Muscle layer of colon (tissue), 2 donors: ENCODE data around the gene DVL2.
A peak's percentile ranks its signal among the peaks of the same experiment; 100 is the strongest.

Experiments
- H3K27ac ChIP-seq: one replicate; pipeline ENCODE4 v1.7.0; 2013; ENCODE audit warnings: low read depth, mild to moderate bottlenecking, low read length, moderate library complexity
- H3K27me3 ChIP-seq, 2 donors: one replicate each; pipeline ENCODE4 v1.7.0; 2013; ENCODE audit warnings: low read length in 2 of 2, mild to moderate bottlenecking in 2 of 2; ENCODE audit not compliant: insufficient read depth in 2 of 2, control insufficient read depth in 1 of 2
- H3K36me3 ChIP-seq: one replicate; pipeline ENCODE4 v1.7.0; 2013; ENCODE audit warnings: mild to moderate bottlenecking, low read length; ENCODE audit not compliant: insufficient read depth
- H3K4me1 ChIP-seq: one replicate; pipeline ENCODE4 v1.7.0; 2013; ENCODE audit warnings: mild to moderate bottlenecking, low read length; ENCODE audit not compliant: insufficient read depth
- H3K4me3 ChIP-seq, 2 donors: one replicate each; pipeline ENCODE4 v1.7.0; 2013; ENCODE audit warnings: low read length in 2 of 2, low read depth in 1 of 2, mild to moderate bottlenecking in 1 of 2, moderate library complexity in 1 of 2
- H3K9ac ChIP-seq: one replicate; pipeline ENCODE4 v1.7.0; 2013; ENCODE audit warnings: low read length
- H3K9me3 ChIP-seq: one replicate; pipeline ENCODE4 v1.7.0; 2013; ENCODE audit warnings: mild to moderate bottlenecking, low read length
- donor health status: abdominal sarcoma.
- donor health status: Adenocarcinoma of cecum.

DVL2 gene

DNA sequence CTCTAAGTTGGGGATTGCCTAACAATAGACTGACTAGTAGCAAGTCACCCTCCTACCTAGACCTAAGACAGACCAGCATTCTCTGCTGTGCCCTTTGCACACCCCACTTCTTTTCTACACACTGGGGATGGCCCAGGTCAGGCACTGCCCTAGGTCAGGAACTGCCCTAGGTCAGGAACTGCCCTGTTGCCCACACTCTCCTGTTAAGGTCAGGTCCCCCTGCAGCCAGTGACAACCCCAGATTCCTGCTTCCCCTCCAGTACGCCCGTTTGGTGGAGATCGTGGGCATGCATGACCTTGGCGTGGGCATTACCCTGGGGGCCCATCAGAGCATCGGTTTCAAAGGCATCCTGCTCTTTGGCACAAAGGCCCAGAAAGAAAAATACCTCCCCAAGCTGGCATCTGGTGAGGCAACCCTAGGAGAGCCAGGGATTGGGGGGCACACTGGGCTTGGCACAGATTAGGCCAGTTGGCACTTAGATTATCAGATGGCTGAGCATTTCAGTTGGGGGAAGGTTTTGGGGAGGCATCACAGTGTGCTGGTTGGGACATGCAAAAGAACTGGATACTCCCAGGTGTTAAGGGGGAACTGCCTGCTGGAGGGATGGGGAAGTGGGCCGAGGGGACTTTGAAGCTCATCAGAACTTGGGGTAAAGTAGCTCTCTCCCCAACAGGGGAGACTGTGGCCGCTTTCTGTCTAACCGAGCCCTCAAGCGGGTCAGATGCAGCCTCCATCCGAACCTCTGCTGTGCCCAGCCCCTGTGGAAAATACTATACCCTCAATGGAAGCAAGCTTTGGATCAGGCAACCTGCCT, 12.8 kb downstream of the DVL2 start:
- Histone ChIP-seq H3K4me1 (peaks cover 36% of the 10 kb centered on the region), H3K9me3 (no peaks in the 10 kb centered on the region), H3K36me3 (peaks cover 43% of the 10 kb centered on the region), H3K4me3 (peak overlapping the region in 1 of 2 donors; percentile 84), H3K27me3 (no peaks in the 10 kb centered on the region), H3K27ac (peak overlapping the region; percentile 95), H3K9ac (peak overlapping the region; percentile 88)

DNA sequence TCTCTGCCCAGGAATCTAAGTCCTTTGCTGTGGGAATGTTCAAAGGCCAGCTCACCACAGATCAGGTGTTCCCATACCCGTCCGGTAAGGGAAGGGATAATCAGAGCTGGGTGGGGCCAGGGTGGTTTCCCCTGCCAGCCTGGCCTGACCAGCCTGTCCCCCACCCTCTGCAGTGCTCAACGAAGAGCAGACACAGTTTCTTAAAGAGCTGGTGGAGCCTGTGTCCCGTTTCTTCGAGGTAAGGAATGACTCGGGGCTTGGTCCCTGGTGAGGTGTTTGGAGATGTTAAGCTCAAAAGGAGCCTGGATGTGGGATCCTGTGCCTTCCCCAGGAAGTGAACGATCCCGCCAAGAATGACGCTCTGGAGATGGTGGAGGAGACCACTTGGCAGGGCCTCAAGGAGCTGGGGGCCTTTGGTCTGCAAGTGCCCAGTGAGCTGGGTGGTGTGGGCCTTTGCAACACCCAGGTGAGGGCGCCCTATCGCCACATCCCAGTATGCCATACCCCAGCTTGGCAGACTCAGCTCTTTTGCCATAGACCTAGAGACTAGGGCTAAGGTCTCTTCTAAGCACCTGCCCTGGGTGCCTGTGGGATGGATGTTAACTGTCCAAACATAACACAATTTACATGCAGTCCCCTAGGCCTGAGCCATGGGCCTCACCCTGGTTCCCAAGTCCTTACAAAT, 13.6 kb downstream of the DVL2 start:
- Histone ChIP-seq H3K27me3 (no peaks in the 10 kb centered on the region), H3K9ac (peak overlapping the region; percentile 88), H3K4me3 (peak overlapping the region; percentile 84 to 96), H3K4me1 (peaks cover 43% of the 10 kb centered on the region), H3K27ac (peak overlapping the region; percentile 95), H3K9me3 (no peaks in the 10 kb centered on the region), H3K36me3 (peaks cover 35% of the 10 kb centered on the region)

DNA sequence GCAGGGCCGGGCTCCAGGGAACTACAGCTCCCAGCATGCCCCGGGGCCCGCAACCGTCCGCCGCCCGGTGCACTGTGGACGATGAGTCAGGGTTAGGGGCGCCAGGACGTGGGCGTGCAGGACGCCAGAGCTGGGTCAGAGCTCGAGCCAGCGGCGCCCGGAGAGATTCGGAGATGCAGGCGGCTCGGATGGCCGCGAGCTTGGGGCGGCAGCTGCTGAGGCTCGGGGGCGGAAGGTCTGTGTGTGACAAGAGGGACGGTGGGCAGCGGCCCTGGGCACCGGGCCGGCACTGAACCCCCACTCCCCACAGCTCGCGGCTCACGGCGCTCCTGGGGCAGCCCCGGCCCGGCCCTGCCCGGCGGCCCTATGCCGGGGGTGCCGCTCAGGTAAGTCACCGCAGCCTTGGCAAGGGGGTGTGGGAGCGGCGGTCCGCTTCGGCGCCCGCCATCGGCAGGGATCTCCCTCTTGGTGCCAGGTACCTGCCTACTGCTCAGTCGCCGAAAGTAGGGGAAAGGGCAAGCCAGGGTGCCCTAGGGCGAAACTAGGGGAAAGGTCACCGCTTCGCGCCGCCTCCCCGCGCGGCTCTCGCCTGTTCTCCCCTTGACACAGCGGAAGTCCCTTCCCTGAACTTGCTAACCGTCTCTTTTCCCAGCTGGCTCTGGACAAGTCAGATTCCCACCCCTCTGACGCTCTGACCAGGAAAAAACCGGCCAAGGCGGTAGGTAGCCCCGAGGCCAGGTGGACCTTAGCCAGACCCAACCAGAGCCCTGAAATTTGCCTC, 14.3 kb downstream of the DVL2 start, which contains the start of the genes ACADVL and DLG4:
Gene ACADVL (plus strand): TSS at position 127 of the 781 bp plus-strand sequence. CDS start 47 bp downstream, at position 174.
Gene DLG4 (minus strand): TSS at position 25 of the 781 bp plus-strand sequence.
- Histone ChIP-seq H3K9me3 (no peaks in the 10 kb centered on the region), H3K27me3 (no peaks in the 10 kb centered on the region), H3K36me3 (peaks cover 29% of the 10 kb centered on the region), H3K4me1 (peaks cover 49% of the 10 kb centered on the region), H3K9ac (peak within 1 kb of the TSS; percentile 88), H3K27ac (peak within 1 kb of the TSS; percentile 95), H3K4me3 (peak within 1 kb of the TSS; percentile 84 to 96)

DNA sequence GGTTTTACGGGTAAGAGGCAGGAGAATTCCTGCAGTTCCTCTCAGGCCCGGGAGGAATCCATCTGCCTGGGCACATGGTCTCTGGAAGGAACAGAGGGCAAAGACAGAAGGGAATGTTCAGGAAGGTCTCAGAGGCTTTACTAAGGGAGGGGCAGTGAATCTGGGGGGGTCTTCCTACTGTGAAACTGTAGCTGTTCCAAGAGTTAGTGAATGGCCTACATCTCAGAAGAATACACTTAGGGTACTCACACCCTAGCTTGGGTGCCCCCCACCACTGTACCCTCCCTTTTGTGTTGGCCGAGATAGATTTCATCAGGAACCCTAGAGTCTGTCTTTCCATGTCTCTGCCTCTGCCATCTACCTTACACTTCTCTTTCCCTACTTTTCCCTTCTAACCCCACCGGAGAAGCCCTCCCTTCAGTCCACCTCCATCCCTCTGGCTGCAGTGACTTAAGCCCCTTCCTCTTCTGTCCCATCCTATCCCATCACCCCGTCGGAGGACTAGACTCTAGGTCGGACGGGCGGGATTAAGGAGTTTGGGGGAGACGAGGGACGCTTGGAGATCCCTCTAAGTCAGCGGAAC, 15.0 kb downstream of the DVL2 start:
- Histone ChIP-seq H3K27ac (peak overlapping the region; percentile 95), H3K4me3 (peak overlapping the region; percentile 84 to 96), H3K4me1 (peaks cover 49% of the 10 kb centered on the region), H3K9me3 (no peaks in the 10 kb centered on the region), H3K36me3 (peaks cover 29% of the 10 kb centered on the region), H3K9ac (peak overlapping the region; percentile 88), H3K27me3 (no peaks in the 10 kb centered on the region)

DNA sequence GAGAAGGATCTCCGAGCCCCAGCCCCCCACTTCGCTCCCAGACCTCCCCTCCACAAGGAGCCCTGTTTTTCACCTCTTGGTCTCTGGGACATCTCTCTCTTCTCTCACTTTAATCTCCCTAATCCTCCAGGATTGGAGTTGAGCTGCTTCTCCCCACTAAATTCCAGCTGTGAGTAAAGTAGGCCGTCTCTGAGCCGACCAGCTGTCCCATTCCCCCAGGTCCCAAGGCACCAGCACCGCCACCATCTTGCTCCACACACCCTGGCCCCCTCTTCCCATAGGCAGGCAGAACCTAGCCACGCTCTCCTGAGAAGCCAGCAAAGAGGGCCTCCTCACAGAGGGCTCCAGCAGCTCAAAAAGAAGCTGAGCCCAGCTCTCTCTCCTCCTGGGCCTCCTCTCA, 15.6 kb downstream of the DVL2 start:
- peaks cover 24% of the 10 kb centered on the region for H3K36me3 ChIP-seq
- H3K4me1 ChIP-seq, result peaks cover 53% of the 10 kb centered on the region
- H3K9me3 ChIP-seq, result no peaks in the 10 kb centered on the region
- H3K27me3 ChIP-seq, result no peaks in the 10 kb centered on the region
- peak overlapping the region in 1 of 2 donors; percentile 79 for H3K4me3 ChIP-seq
- H3K9ac ChIP-seq, result peak overlapping the region; percentile 88
- peak overlapping the region; percentile 95 for H3K27ac ChIP-seq

DNA sequence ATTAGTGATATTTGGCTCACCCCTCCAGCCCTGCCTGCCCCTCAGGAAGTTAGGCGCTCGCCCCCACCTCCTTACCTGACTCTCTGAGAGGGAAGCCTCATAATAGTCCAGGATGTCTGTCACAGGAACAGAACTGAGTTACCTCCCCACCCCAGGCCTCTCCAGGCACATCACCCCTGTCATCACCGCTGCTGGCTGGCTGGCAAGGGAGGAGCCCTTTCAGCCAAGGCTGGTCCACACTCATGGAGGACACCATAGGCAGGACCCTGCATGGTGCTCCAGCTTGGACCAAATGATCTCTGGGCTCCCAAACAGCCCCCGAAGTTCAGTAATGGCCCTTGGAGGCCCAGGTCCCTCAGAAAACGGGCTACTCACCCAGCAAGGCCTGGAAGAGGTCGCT, 16.2 kb downstream of the DVL2 start:
- H3K9ac ChIP-seq, result peak overlapping the region; percentile 86
- H3K9me3 ChIP-seq, result no peaks in the 10 kb centered on the region
- peak overlapping the region; percentile 77 for H3K27ac ChIP-seq
- H3K4me1 ChIP-seq, result peaks cover 58% of the 10 kb centered on the region
- peaks cover 18% of the 10 kb centered on the region for H3K36me3 ChIP-seq
- no peaks in the 10 kb centered on the region for H3K27me3 ChIP-seq
- peak overlapping the region in 1 of 2 donors; percentile 79 for H3K4me3 ChIP-seq

DNA sequence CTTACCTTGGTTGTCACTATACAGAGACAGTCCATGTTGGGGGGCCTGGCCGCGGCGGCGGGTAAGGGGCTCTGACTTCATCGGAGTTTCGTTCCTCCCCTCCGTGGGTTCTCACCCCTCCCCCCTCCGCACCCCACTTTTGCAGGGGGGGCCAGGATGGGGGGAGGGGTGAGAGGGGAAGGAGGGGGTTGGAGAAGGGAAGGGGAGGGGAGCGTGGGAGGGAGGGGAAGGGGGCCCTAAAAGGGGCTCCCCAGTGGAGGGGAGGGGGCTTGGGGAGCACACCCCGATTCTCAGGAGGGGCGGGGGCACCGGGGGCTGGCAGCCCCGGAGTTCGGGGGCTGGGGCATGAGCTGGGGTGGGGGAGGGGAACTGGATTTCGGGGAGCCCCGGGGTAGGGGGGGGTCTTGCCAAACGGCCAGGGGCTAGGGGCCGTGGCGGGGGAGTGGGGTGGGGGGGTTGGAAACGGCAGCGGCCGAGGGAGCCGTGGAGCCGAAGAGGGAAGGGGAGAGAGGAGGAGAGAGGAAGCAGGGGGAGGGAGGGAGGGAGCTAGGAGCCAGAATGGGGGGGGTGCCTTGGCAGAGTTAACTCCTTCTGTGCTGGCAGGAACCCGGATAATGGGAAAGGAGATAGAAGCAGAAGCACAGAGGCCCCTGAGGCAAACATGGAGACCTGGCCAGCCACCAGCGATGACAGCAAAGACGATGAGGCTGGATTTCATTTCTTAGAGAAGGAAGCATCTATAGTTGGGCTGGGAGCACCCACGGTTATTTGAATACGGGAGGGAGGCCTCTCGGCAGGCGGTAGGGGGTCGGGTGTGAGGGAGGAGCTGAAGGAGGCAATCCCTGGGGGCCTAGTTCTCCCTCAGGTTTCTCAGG, 17.0 kb downstream of the DVL2 start:
- no peaks in the 10 kb centered on the region for H3K27me3 ChIP-seq
- peak overlapping the region; percentile 86 for H3K9ac ChIP-seq
- H3K36me3 ChIP-seq, result peaks cover 10% of the 10 kb centered on the region
- peak overlapping the region; percentile 83 for H3K27ac ChIP-seq
- H3K4me1 ChIP-seq, result peaks cover 60% of the 10 kb centered on the region
- H3K4me3 ChIP-seq, result peak overlapping the region; percentile 66 to 79
- H3K9me3 ChIP-seq, result no peaks in the 10 kb centered on the region

DNA sequence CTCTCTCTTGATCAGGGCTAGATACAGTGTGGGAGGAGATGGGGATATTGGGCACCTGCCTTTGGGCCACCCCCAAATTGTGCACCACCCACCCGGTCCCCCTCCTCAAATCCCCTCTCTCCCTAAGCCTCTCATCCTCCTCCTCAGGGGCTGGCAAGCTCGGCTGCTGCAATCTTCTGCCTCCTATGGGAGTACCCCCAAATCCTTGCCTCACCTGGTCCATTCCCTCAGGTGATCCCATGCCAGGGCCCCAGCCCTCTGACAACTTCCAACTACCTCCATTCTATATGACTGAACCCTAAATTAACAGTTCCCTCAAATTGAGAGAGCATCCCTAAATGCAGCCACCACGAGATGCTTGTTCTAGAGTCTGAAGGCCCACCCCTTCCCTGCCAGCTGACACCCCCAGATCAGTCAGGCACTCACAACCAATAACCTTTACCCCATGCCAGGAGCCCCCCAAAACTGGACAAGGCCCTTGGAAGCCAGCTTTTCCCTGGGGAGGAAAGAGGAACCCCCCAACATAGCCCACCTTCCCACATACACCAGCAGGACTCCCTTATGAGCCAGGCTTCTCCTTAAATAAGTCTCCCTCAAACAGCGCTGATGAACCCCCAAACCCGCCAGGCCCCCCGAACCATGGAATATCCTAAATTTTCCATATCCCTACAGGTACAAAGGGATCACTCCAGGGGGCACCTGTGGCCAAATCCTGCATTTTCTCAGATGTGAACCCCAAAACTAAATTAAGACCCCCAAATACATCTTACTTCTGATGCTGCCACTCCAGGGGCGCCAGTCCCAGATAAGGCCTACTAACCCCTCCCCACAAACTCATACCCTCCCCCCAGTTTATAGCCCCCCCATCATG, 17.8 kb downstream of the DVL2 start:
- no peaks in the 10 kb centered on the region for H3K9me3 ChIP-seq
- H3K36me3 ChIP-seq, result peaks cover 6% of the 10 kb centered on the region
- peak overlapping the region; percentile 61 for H3K9ac ChIP-seq
- H3K27me3 ChIP-seq, result no peaks in the 10 kb centered on the region
- peak overlapping the region; percentile 83 for H3K27ac ChIP-seq
- H3K4me1 ChIP-seq, result peaks cover 65% of the 10 kb centered on the region
- H3K4me3 ChIP-seq, result peak overlapping the region; percentile 53 to 66

DNA sequence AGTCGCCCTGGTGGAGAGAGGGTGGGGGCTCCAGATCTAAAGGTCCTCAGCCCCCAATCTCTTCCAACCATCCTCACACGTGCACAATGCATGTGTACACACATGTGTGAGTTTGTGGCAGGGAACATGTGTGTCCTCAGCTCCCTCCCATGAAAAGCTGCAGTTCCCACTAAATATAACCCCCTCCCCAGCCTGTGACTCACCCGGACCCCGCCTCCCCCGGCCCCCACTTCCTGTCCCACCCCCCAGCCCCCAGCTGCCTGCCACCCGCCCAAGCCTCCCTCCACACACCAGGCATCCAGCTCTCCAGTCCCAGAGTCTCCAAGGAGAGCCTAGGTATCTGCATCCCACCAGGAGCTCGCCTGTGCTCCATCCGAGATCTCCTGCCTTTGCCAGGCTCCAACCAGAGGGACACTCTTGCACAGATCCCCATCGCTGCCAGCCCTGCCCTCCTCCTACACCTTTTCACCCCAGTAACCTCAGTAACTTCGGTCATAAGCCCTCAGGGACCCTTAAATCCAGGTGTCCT, 18.6 kb downstream of the DVL2 start:
- Histone ChIP-seq H3K27ac (peak overlapping the region; percentile 61), H3K4me1 (peaks cover 58% of the 10 kb centered on the region), H3K9ac (peak overlapping the region; percentile 61), H3K9me3 (no peaks in the 10 kb centered on the region), H3K4me3 (peak overlapping the region in 1 of 2 donors; percentile 85), H3K27me3 (no peaks in the 10 kb centered on the region), H3K36me3 (no peaks in the 10 kb centered on the region)
